ENCODE data around the gene HACD4. TPM values are rescaled to one million over a fixed set of nuclear protein-coding genes. Genes with fewer than 3 reads are reported as not detected.

The HACD4 gene
- total RNA-seq, 1 donor: 8.3 TPM

- no peaks in the 10 kb centered on the region for H3K4me1 ChIP-seq (ENCODE audit: insufficient read depth, low read length)
- H2AFZ ChIP-seq (ENCODE audit: low read length): no peak overlapping the region
- no peak overlapping the region for H3K4me3 ChIP-seq (ENCODE audit: insufficient read depth, low read length)
- H3K27ac ChIP-seq (ENCODE audit: low read depth, low read length): no peak overlapping the region
- no peaks in the 10 kb centered on the region for H4K20me1 ChIP-seq (ENCODE audit: insufficient read depth, low read length)
- H3K36me3 ChIP-seq (ENCODE audit: insufficient read depth, low read length): peaks cover 9% of the 10 kb centered on the region
- no peak overlapping the region for H3K4me2 ChIP-seq (ENCODE audit: insufficient read depth, low read length)
- DNase-seq (ENCODE audit: insufficient read length, low spot score, missing footprints): no peak
- no peaks in the 10 kb centered on the region for H3K27me3 ChIP-seq (ENCODE audit: insufficient read depth, low read length)
- TF ChIP-seq, protein P1, sequence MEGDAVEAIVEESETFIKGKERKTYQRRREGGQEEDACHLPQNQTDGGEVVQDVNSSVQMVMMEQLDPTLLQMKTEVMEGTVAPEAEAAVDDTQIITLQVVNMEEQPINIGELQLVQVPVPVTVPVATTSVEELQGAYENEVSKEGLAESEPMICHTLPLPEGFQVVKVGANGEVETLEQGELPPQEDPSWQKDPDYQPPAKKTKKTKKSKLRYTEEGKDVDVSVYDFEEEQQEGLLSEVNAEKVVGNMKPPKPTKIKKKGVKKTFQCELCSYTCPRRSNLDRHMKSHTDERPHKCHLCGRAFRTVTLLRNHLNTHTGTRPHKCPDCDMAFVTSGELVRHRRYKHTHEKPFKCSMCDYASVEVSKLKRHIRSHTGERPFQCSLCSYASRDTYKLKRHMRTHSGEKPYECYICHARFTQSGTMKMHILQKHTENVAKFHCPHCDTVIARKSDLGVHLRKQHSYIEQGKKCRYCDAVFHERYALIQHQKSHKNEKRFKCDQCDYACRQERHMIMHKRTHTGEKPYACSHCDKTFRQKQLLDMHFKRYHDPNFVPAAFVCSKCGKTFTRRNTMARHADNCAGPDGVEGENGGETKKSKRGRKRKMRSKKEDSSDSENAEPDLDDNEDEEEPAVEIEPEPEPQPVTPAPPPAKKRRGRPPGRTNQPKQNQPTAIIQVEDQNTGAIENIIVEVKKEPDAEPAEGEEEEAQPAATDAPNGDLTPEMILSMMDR (IDR thresholded peaks at IDR 0.05; ENCODE audit: extremely low read depth, low read depth, low read length): no peak
- no peaks in the 10 kb centered on the region for H3K79me2 ChIP-seq (ENCODE audit: insufficient read depth, low read length)
- H3K9me3 ChIP-seq (ENCODE audit: low read depth, low read length): no peaks in the 10 kb centered on the region
Measured at GRCh38 chr9:20972684-20973083, 58.8 kb downstream of the HACD4 start.

DNA sequence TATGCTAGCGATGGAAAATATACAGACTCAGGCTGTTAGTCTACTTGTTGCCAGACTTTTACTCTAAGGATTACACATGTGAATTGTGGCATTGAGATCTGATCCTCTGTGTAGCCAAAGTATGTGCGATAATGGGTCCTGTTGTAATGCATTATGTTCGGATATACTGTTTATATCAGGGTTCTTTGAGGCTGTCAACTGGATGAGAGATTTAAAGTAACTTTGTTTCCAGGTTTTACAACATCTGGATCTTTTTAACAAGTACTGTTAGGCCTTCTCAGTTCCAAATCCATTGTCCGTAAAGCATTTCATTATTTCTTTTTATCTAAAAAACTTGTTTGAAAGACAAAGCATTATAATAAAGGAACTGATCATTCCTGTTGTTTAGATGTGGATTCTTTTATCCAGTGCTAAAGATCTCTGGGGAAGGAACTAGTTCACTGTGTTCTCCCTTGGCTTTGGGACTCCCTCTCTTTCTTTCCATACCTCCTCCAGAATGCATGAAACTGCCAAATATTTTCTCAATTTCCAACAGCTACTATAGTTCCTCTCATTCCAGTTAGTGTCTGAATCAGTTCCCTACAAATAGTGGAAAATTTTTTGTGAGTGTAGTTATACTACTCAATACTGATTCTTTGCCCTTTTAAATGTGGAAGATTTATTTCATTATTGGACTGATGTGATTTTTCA is 68.8 kb downstream of the HACD4 start:
- DNase-seq (ENCODE audit: insufficient read length, low spot score, missing footprints): no peak
- Histone ChIP-seq H3K4me2 (ENCODE audit: insufficient read depth, low read length) (no peak overlapping the region), H3K4me3 (ENCODE audit: insufficient read depth, low read length) (no peak overlapping the region), H3K27me3 (ENCODE audit: insufficient read depth, low read length) (no peaks in the 10 kb centered on the region), H3K27ac (ENCODE audit: low read depth, low read length) (no peak overlapping the region), H3K4me1 (ENCODE audit: insufficient read depth, low read length) (no peaks in the 10 kb centered on the region), H2AFZ (ENCODE audit: low read length) (no peak overlapping the region), H4K20me1 (ENCODE audit: insufficient read depth, low read length) (no peaks in the 10 kb centered on the region), H3K79me2 (ENCODE audit: insufficient read depth, low read length) (no peaks in the 10 kb centered on the region), H3K36me3 (ENCODE audit: insufficient read depth, low read length) (no peaks in the 10 kb centered on the region), H3K9me3 (ENCODE audit: low read depth, low read length) (no peaks in the 10 kb centered on the region)
- TF ChIP-seq, protein P1 (IDR thresholded peaks at IDR 0.05; ENCODE audit: extremely low read depth, low read depth, low read length): no peak

- H3K9me3 ChIP-seq (ENCODE audit: low read depth, low read length): no peaks in the 10 kb centered on the region
- no peaks in the 10 kb centered on the region for H3K79me2 ChIP-seq (ENCODE audit: insufficient read depth, low read length)
- H3K4me1 ChIP-seq (ENCODE audit: insufficient read depth, low read length): no peaks in the 10 kb centered on the region
- H3K27ac ChIP-seq (ENCODE audit: low read depth, low read length): no peak overlapping the region
- H4K20me1 ChIP-seq (ENCODE audit: insufficient read depth, low read length): no peaks in the 10 kb centered on the region
- H2AFZ ChIP-seq (ENCODE audit: low read length): no peak overlapping the region
- H3K27me3 ChIP-seq (ENCODE audit: insufficient read depth, low read length): no peaks in the 10 kb centered on the region
- TF ChIP-seq, protein P1 (IDR thresholded peaks at IDR 0.05; ENCODE audit: extremely low read depth, low read depth, low read length): no peak
- H3K4me2 ChIP-seq (ENCODE audit: insufficient read depth, low read length): no peak overlapping the region
- no peak for DNase-seq (ENCODE audit: insufficient read length, low spot score, missing footprints)
- no peak overlapping the region for H3K4me3 ChIP-seq (ENCODE audit: insufficient read depth, low read length)
- H3K36me3 ChIP-seq (ENCODE audit: insufficient read depth, low read length): peaks cover 22% of the 10 kb centered on the region
Measured at GRCh38 chr9:20950707-20951106, 80.7 kb downstream of the HACD4 start.

Other genes starting within 250 kb of the HACD4 start
- not detected in 2 replicates for gene IFNB1, start 46.3 kb upstream of the HACD4 start, total RNA-seq
- gene IFNW1, start 110.2 kb upstream of the HACD4 start, total RNA-seq: not detected in 2 replicates
- not detected in 2 replicates for gene IFNA21, start 135.0 kb upstream of the HACD4 start, total RNA-seq
- not detected in 2 replicates for gene IFNA4, start 155.9 kb upstream of the HACD4 start, total RNA-seq
- gene IFNA7, start 170.6 kb upstream of the HACD4 start, total RNA-seq: not detected in 2 replicates
- gene IFNA10, start 175.5 kb upstream of the HACD4 start, total RNA-seq: not detected in 2 replicates
- gene IFNA16, start 185.7 kb upstream of the HACD4 start, total RNA-seq: not detected in 2 replicates
- gene IFNA17, start 196.6 kb upstream of the HACD4 start, total RNA-seq: not detected in 2 replicates
- gene IFNA14, start 208.4 kb upstream of the HACD4 start, total RNA-seq: not detected in 2 replicates